Stimulated activated naive CD8-positive, alpha-beta T cell treated with anti-CD3 and anti-CD28 coated beads, Interleukin-15, Interleukin-2, amounts not matched to agents 100 ng/mL and 50 ng/mL, for 24 hours (primary cell): ENCODE results near the gene SPATA13.
"Not testable (repeated sequence)": the region's sequence is repeated elsewhere in the genome, so short reads cannot be mapped to it uniquely, and the experiment has no call there.

ENCODE experiments used
- H3K27ac Mint-ChIP-seq: one replicate; pipeline ENCODE4 v1.8.0; 2021; ENCODE audit warnings: mild to moderate bottlenecking, mixed read lengths
- H3K27me3 Mint-ChIP-seq: one replicate; pipeline ENCODE4 v1.8.0; 2021; ENCODE audit warnings: mixed read lengths
- H3K36me3 Mint-ChIP-seq: one replicate; pipeline ENCODE4 v1.8.0; 2021; ENCODE audit warnings: low read depth, mixed read lengths
- H3K4me1 Mint-ChIP-seq: one replicate; pipeline ENCODE4 v1.8.0; 2021; ENCODE audit warnings: low read depth, mixed read lengths
- H3K4me3 Mint-ChIP-seq: one replicate; pipeline ENCODE4 v1.8.0; 2021; ENCODE audit warnings: mild to moderate bottlenecking, mixed read lengths
- H3K9me3 Mint-ChIP-seq: one replicate; pipeline ENCODE4 v1.8.0; 2021; ENCODE audit warnings: mixed read lengths

SPATA13 gene

GRCh38 chr13:24160458-24161009, at the start of gene SPATA13:
TSS of gene SPATA13 (plus strand) at chr13:24160720. CDS start at chr13:24222930, 62,210 bp downstream.
- Mint-ChIP-seq H3K4me3 (peak within 1 kb of the TSS; percentile 89), H3K4me1 (peaks cover 15% of the 10 kb centered on the region), H3K36me3 (peaks cover 9% of the 10 kb centered on the region), H3K27me3 (peaks cover 11% of the 10 kb centered on the region), H3K9me3 (no peaks in the 10 kb centered on the region), H3K27ac (peak within 1 kb of the TSS; percentile 49)

DNA sequence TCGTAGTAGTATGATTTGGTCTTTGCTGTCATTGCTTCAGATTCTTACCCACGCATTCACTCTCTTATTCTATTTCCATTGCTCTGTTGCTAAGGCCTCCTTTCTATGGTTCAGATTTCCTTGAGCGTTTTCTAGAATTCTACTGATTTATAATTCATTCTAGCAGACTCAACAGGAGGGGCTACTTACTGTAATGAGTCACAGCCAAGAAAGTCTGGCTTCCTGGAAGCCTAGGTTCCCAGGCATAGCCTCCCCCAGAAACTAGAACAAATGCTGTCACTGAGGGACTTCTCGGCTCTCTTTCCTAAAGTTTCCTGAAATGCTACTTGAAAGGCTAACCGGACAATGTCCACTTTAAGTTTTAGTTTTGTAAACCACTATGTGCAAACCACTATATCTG, 47.7 kb upstream of the SPATA13 start:
- H3K4me3 Mint-ChIP-seq: no peak overlapping the region
- H3K27me3 Mint-ChIP-seq: peaks cover 3% of the 10 kb centered on the region
- no peaks in the 10 kb centered on the region for H3K4me1 Mint-ChIP-seq
- no peak overlapping the region for H3K27ac Mint-ChIP-seq
- no peaks in the 10 kb centered on the region for H3K9me3 Mint-ChIP-seq
- H3K36me3 Mint-ChIP-seq: no peaks in the 10 kb centered on the region

GRCh38 chr13:24115671-24116070, 44.8 kb upstream of the SPATA13 start:
- no peaks in the 10 kb centered on the region for H3K4me1 Mint-ChIP-seq
- H3K9me3 Mint-ChIP-seq: no peaks in the 10 kb centered on the region
- no peak overlapping the region for H3K4me3 Mint-ChIP-seq
- peaks cover 8% of the 10 kb centered on the region for H3K27me3 Mint-ChIP-seq
- no peaks in the 10 kb centered on the region for H3K36me3 Mint-ChIP-seq
- H3K27ac Mint-ChIP-seq: no peak overlapping the region

GRCh38 chr13:24116131-24116530, 44.4 kb upstream of the SPATA13 start:
- Mint-ChIP-seq H3K4me3 (no peak overlapping the region), H3K27me3 (peaks cover 10% of the 10 kb centered on the region), H3K27ac (no peak overlapping the region), H3K9me3 (no peaks in the 10 kb centered on the region), H3K4me1 (no peaks in the 10 kb centered on the region), H3K36me3 (no peaks in the 10 kb centered on the region)

DNA sequence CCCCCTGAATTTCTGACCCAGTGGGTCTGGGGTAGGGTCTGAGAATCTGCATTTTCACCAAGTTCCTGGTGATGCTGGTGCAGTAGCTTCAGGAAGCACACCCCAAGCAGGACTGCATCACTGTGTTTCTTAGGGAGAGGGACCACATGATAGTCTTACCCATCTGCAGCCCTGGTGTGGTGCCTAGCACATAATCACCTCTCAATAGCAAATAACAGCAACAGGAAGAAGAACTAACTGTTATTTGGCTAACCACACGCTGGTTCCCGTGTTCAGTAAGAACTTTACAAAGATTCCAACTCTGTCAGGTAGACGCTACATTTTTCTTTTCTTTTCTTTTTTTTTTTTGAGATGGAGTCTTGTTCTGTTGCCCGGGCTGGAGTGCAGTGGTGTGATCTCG, 41.9 kb upstream of the SPATA13 start:
- Mint-ChIP-seq H3K4me3 (no peak overlapping the region), H3K36me3 (no peaks in the 10 kb centered on the region), H3K27ac (no peak overlapping the region), H3K4me1 (peaks cover 17% of the 10 kb centered on the region), H3K9me3 (no peaks in the 10 kb centered on the region), H3K27me3 (peaks cover 18% of the 10 kb centered on the region)

GRCh38 chr13:24119626-24120508, 40.7 kb upstream of the SPATA13 start:
- Mint-ChIP-seq H3K4me1 (peaks cover 21% of the 10 kb centered on the region), H3K27me3 (peaks cover 25% of the 10 kb centered on the region), H3K4me3 (no peak overlapping the region), H3K9me3 (no peaks in the 10 kb centered on the region), H3K36me3 (no peaks in the 10 kb centered on the region), H3K27ac (no peak overlapping the region)

GRCh38 chr13:24122045-24122444, 38.5 kb upstream of the SPATA13 start:
- H3K9me3 Mint-ChIP-seq, H3K4me3 Mint-ChIP-seq, H3K27ac Mint-ChIP-seq, H3K36me3 Mint-ChIP-seq: not testable (repeated sequence)
- Mint-ChIP-seq H3K4me1 (peaks cover 28% of the 10 kb centered on the region), H3K27me3 (peaks cover 34% of the 10 kb centered on the region)

DNA sequence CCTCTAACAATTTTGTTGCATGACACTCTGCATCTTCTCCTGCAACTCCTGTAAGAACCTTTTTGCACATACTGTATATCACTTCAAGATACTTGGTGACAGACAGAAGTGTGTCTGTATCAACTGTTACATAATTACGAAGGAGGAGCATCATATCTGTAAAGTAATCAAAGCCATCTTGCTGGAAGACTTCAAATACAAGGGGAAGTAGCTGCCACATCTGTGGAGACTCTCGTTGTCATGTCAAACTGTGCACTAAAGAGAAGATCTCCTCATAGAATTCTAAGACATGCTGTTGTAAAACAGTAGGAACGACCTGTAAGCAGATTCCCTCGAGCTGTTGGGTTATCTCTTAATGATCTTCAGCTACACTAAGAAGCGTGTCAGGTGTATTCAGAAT, 38.0 kb upstream of the SPATA13 start:
- H3K4me3 Mint-ChIP-seq: no peak overlapping the region
- peaks cover 34% of the 10 kb centered on the region for H3K4me1 Mint-ChIP-seq
- peaks cover 34% of the 10 kb centered on the region for H3K27me3 Mint-ChIP-seq
- no peaks in the 10 kb centered on the region for H3K9me3 Mint-ChIP-seq
- H3K27ac Mint-ChIP-seq: no peak overlapping the region
- no peaks in the 10 kb centered on the region for H3K36me3 Mint-ChIP-seq

DNA sequence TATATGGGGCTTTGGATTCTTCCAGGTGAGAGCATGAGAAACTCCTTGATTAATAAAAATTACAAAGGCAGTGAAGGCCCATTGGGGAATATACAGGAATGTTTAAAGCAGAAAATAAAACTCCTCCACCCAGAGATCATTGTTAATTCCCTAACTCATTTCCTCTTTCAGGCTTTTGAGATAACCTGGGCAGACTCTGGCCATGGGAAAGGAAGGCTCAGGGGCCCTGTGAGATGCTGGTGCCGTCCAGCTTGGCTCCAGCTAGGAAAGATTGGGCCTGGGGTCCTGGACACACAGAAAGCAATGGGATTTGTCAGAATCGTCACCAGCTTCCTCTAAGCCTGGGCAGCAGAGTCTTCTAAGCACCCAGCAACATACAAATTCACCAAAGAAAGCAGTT, 36.8 kb upstream of the SPATA13 start:
- H3K4me1 Mint-ChIP-seq: peaks cover 37% of the 10 kb centered on the region
- H3K4me3 Mint-ChIP-seq: no peak overlapping the region
- H3K27me3 Mint-ChIP-seq: peaks cover 34% of the 10 kb centered on the region
- H3K27ac Mint-ChIP-seq: no peak overlapping the region
- H3K9me3 Mint-ChIP-seq: no peaks in the 10 kb centered on the region
- no peaks in the 10 kb centered on the region for H3K36me3 Mint-ChIP-seq

- H3K4me1 Mint-ChIP-seq: peaks cover 37% of the 10 kb centered on the region
- no peak overlapping the region for H3K27ac Mint-ChIP-seq
- no peaks in the 10 kb centered on the region for H3K36me3 Mint-ChIP-seq
- H3K9me3 Mint-ChIP-seq: no peaks in the 10 kb centered on the region
- peaks cover 34% of the 10 kb centered on the region for H3K27me3 Mint-ChIP-seq
- no peak overlapping the region for H3K4me3 Mint-ChIP-seq
Observed at GRCh38 chr13:24124789-24125476, 35.6 kb upstream of the SPATA13 start.

GRCh38 chr13:24127116-24127631, 33.3 kb upstream of the SPATA13 start:
- Mint-ChIP-seq H3K4me1 (peaks cover 34% of the 10 kb centered on the region), H3K27me3 (peaks cover 38% of the 10 kb centered on the region), H3K27ac (no peak overlapping the region), H3K36me3 (peaks cover 4% of the 10 kb centered on the region), H3K9me3 (peaks cover 9% of the 10 kb centered on the region), H3K4me3 (no peak overlapping the region)

- Mint-ChIP-seq H3K27me3 (peaks cover 29% of the 10 kb centered on the region), H3K36me3 (peaks cover 4% of the 10 kb centered on the region), H3K4me3 (no peak overlapping the region), H3K27ac (no peak overlapping the region), H3K9me3 (peaks cover 9% of the 10 kb centered on the region), H3K4me1 (peaks cover 26% of the 10 kb centered on the region)
Observed at GRCh38 chr13:24128112-24128511, 32.4 kb upstream of the SPATA13 start.

DNA sequence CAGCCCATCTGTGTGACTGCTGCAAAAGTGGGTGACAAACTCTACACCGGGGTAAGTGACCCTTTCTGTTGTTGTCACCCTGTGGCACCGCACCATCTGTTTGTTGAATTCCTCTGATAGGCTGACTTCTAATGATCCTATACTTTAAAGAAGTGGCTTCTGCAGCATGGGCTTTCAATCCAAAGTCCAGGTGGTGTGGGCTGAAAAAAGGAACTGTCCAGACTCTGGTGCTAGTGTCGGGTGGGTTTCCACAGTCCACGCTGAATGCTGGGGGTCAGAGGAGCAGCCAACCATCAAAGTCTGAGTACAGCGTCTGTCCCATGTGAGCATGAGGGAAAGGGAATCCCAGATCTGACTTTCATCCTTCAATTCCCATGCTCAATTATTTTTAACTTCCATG, 31.6 kb upstream of the SPATA13 start:
- Mint-ChIP-seq H3K36me3 (peaks cover 4% of the 10 kb centered on the region), H3K9me3 (peaks cover 9% of the 10 kb centered on the region), H3K27ac (no peak overlapping the region), H3K4me3 (no peak overlapping the region), H3K4me1 (peaks cover 26% of the 10 kb centered on the region), H3K27me3 (peaks cover 24% of the 10 kb centered on the region)

DNA sequence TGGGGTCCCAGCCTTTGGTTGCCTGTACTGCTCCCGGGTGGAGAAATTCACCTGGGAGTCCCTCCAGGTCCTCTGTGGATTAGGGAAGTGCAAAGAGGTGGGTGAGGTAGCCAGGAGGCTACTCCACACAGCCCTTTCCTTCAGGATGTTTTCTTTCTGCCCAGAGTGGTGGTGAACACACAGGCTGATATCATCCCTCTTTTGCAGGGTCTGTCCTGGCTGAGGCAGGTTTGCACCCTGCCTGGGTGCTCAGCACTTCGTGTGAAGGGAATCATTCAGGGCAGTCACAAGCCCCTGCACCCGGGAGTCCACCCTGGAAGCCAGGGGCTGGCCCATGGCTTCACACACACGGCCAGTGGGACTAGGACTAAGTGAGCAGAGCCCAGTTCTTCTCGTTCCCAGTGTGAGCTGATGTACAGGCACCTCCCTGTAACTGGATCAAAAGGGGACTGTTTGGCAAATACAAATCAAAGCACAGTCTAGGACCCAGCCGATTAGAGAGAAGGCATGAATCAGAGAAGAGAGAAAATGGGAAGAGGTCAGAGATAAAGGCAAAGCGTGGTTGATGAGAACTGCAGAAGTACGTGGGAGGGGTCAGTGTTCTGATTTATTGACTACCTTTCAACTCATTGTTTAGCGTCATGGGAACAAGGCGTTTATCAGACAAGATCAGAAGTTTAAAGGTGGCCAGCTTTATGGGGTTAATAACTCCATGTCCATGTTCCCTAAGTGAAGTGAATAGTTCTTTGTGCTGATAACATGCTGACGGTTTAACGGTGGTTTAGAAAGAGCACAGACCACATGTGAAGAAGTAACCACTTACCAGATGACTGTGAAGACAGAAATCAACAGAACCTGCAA, 30.4 kb upstream of the SPATA13 start:
- H3K4me1 Mint-ChIP-seq: peaks cover 20% of the 10 kb centered on the region
- peaks cover 21% of the 10 kb centered on the region for H3K27me3 Mint-ChIP-seq
- peaks cover 4% of the 10 kb centered on the region for H3K36me3 Mint-ChIP-seq
- H3K27ac Mint-ChIP-seq: no peak overlapping the region
- H3K9me3 Mint-ChIP-seq: peaks cover 9% of the 10 kb centered on the region
- no peak overlapping the region for H3K4me3 Mint-ChIP-seq
